Measurements from ENCODE around the gene AVPR1B. TPM values are rescaled to one million over a fixed set of nuclear protein-coding genes. Genes with fewer than 3 reads are reported as not detected.

The AVPR1B gene
- not detected for total RNA-seq

GRCh38 chr1:206117151-206117948, at the start of gene AVPR1B:
AVPR1B (minus strand) TSS chr1:206117388; CDS start chr1:206116890, 498 bp downstream.
- Histone ChIP-seq H3K9me3 (peaks cover 0 to 9% of the 10 kb centered on the region in 2 donors), H3K36me3 (no peaks in the 10 kb centered on the region), H3K27me3 (no peaks in the 10 kb centered on the region), H3K4me3 (peak within 1 kb of the TSS; percentile 50 to 68), H3K4me1 (peaks cover 2 to 11% of the 10 kb centered on the region in 2 donors), H3K27ac (no peak within 1 kb of the TSS)
- TF ChIP-seq CTCF (IDR thresholded peaks at IDR 0.05), result no peak
- intact Hi-C loops (cut with DNase I), result no loop called here
- DNase-seq (ENCODE audit: low spot score in 2 of 2), result no peak

GRCh38 chr1:206145771-206146290, 28.6 kb upstream of the AVPR1B start:
- H3K36me3 ChIP-seq, result no peaks in the 10 kb centered on the region
- H3K4me1 ChIP-seq, result no peaks in the 10 kb centered on the region

GRCh38 chr1:206144605-206145004, 27.4 kb upstream of the AVPR1B start:
- no peaks in the 10 kb centered on the region for H3K9me3 ChIP-seq
- no peak for TF ChIP-seq CTCF (IDR thresholded peaks at IDR 0.05)
- no peaks in the 10 kb centered on the region for H3K36me3 ChIP-seq
- no peaks in the 10 kb centered on the region for H3K4me1 ChIP-seq
- no peak for DNase-seq (ENCODE audit: low spot score in 2 of 2)
- H3K27me3 ChIP-seq, result no peaks in the 10 kb centered on the region
- H3K27ac ChIP-seq, result no peak overlapping the region
- no peak overlapping the region for H3K4me3 ChIP-seq
- intact Hi-C loops (cut with DNase I), result no loop called here

More at GRCh38 chr1:206145771-206146290, 28.6 kb upstream of the AVPR1B start:
- no peak for DNase-seq (ENCODE audit: low spot score in 2 of 2)
- Histone ChIP-seq H3K27me3 (no peaks in the 10 kb centered on the region), H3K4me3 (no peak overlapping the region), H3K9me3 (no peaks in the 10 kb centered on the region), H3K27ac (no peak overlapping the region)
- no peak for TF ChIP-seq CTCF (IDR thresholded peaks at IDR 0.05)
- intact Hi-C loops (cut with DNase I), result no loop called here

GRCh38 chr1:206143537-206144172, 26.5 kb upstream of the AVPR1B start:
- DNase-seq (ENCODE audit: low spot score in 2 of 2), result no peak
- no peaks in the 10 kb centered on the region for H3K27me3 ChIP-seq
- no peaks in the 10 kb centered on the region for H3K4me1 ChIP-seq
- no peaks in the 10 kb centered on the region for H3K36me3 ChIP-seq
- TF ChIP-seq CTCF (IDR thresholded peaks at IDR 0.05), result no peak
- no peak overlapping the region for H3K27ac ChIP-seq
- H3K9me3 ChIP-seq, result no peaks in the 10 kb centered on the region
- no peak overlapping the region for H3K4me3 ChIP-seq
- intact Hi-C loops (cut with DNase I), result no loop called here

GRCh38 chr1:206142770-206143169, 25.6 kb upstream of the AVPR1B start:
- DNase-seq (ENCODE audit: low spot score in 2 of 2), result no peak
- H3K27ac ChIP-seq, result no peak overlapping the region
- intact Hi-C loops (cut with DNase I), result no loop called here
- no peaks in the 10 kb centered on the region for H3K9me3 ChIP-seq
- H3K27me3 ChIP-seq, result no peaks in the 10 kb centered on the region
- no peaks in the 10 kb centered on the region for H3K4me1 ChIP-seq
- H3K4me3 ChIP-seq, result no peak overlapping the region
- H3K36me3 ChIP-seq, result no peaks in the 10 kb centered on the region
- TF ChIP-seq CTCF (IDR thresholded peaks at IDR 0.05), result no peak

Data from ascending aorta (tissue), 2 donors.